ENCODE data around the gene COL25A1. TPM values are rescaled to one million over a fixed set of nuclear protein-coding genes. Genes with fewer than 3 reads are reported as not detected.

COL25A1 gene
- total RNA-seq, 4 donors from 2014 or later: 7.1 to 21.3 (median 12.6) TPM

GRCh38 chr4:108979759-108980158 lies 322.7 kb downstream of the COL25A1 start:
- DNase-seq (ENCODE audit: low spot score): no peak
- peak; percentile 57 for ATAC-seq (ENCODE audit: low FRiP score)
- TF ChIP-seq, protein P1, sequence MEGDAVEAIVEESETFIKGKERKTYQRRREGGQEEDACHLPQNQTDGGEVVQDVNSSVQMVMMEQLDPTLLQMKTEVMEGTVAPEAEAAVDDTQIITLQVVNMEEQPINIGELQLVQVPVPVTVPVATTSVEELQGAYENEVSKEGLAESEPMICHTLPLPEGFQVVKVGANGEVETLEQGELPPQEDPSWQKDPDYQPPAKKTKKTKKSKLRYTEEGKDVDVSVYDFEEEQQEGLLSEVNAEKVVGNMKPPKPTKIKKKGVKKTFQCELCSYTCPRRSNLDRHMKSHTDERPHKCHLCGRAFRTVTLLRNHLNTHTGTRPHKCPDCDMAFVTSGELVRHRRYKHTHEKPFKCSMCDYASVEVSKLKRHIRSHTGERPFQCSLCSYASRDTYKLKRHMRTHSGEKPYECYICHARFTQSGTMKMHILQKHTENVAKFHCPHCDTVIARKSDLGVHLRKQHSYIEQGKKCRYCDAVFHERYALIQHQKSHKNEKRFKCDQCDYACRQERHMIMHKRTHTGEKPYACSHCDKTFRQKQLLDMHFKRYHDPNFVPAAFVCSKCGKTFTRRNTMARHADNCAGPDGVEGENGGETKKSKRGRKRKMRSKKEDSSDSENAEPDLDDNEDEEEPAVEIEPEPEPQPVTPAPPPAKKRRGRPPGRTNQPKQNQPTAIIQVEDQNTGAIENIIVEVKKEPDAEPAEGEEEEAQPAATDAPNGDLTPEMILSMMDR (IDR thresholded peaks at IDR 0.05): no peak

DNA sequence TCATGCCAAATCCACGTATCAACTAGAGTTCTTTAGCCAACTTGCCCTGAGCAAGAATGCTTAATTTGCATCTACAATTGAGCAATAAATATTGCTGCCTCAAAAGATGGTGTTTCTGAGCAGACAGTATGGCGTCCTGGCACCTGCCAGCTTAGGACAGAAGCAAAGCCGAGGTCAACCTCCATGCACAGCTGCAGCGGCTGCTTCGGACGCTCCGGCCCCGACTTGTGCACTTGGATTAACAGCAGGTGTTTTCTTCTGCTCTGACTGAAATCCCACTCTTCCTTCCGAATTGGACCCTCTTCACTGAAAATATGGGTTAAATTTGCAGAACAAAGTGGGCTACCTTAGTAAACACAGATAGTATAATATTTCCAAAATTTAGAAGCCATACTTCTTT lies 324.4 kb downstream of the COL25A1 start:
- ATAC-seq (ENCODE audit: low FRiP score) (no peak), DNase-seq (ENCODE audit: low spot score) (no peak)
- TF ChIP-seq, protein P1 (IDR thresholded peaks at IDR 0.05): no peak

DNA sequence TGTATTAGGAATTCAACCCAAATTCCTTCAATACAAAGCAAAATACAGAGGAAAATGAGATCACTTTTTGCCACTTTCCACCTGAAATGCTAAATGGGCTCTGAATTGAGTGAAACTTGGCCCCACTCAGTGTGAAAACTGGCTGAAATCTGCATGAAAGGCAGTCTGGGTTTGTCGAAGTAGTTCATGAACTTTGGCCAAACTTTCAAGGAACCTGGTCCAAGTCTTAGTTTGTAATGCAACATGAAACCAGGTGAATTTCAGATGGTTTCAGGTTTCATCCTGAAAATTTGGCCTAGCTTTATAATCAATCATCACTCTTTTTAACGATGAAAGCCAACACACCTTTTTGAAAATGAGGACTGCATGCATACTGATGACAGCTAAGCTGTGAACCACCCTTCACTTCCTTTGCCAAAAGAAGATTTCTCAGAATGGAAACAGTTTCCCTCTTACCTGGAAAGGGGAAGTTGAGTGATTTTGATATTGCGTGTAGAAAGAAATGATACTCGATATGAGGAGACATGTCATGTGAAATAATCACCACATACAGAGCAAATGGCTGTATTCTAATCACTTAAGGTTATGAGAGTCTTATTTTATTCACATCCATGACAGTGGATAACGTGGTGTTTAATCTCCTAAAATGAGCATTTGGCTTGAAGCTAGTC lies 329.7 kb downstream of the COL25A1 start:
- no peak for DNase-seq (ENCODE audit: low spot score)
- no peak for ATAC-seq (ENCODE audit: low FRiP score)
- TF ChIP-seq, protein P1 (IDR thresholded peaks at IDR 0.05): no peak

DNA sequence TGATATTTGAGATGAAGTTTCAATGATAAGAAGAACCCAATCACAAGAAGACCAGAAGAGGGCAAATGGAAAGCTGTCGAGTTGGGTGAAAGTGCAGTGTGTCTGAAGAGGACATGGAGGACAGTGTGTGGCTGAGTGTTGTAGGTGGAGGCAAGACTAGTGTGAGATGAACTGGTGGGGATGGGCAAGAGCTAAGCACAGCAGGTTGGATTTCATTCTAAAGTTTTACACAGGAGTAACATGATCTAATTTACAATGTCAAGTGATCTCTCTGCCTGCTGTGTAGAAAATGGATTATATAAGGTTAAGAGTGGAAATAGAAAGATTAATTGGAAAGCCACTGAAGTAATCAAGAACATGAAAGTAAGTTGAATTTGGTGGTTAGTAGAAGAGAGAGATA lies 331.0 kb downstream of the COL25A1 start:
- no peak for DNase-seq (ENCODE audit: low spot score)
- no peak for ATAC-seq (ENCODE audit: low FRiP score)
- TF ChIP-seq, protein P1 (IDR thresholded peaks at IDR 0.05): no peak

GRCh38 chr4:108965472-108966076 lies 336.9 kb downstream of the COL25A1 start:
- DNase-seq (ENCODE audit: low spot score) (no peak), ATAC-seq (ENCODE audit: low FRiP score) (no peak)
- TF ChIP-seq, protein P1 (IDR thresholded peaks at IDR 0.05): no peak

DNA sequence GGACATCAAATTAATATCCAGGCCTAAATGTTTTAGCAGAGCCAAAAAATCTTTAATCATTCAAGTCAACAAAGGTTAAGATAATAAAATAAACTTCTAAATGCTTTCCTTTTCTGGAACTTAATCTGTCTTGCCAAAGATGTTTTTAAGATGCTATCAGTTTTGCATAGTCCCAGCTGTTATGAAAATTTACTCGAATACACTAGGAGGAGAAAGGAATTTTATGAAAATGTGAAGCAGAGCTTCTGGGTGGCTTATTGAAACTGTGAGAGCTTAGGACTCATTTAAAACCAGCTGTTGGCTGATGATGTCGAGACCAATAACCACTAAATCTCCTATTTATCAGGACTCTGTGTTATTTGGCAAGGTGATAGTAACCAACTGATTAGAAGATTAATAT lies 337.4 kb downstream of the COL25A1 start:
- ATAC-seq (ENCODE audit: low FRiP score) (no peak), DNase-seq (ENCODE audit: low spot score) (no peak)
- TF ChIP-seq, protein P1 (IDR thresholded peaks at IDR 0.05): no peak

GRCh38 chr4:108963910-108964309 lies 338.5 kb downstream of the COL25A1 start:
- TF ChIP-seq, protein P1 (IDR thresholded peaks at IDR 0.05): no peak
- no peak for ATAC-seq (ENCODE audit: low FRiP score)
- no peak for DNase-seq (ENCODE audit: low spot score)
